HCT116 (cell line): Measurements from ENCODE around the gene BLACAT1. TPM values are rescaled to one million over a fixed set of nuclear protein-coding genes. Genes with fewer than 3 reads are reported as not detected.

Source experiments
- ATAC-seq: fragments of 200-7000 bp; cut with Tn5 transposase; 2 replicates; pipeline ENCODE4 v1.9.1; 2020; ENCODE audit warnings: mild to moderate bottlenecking, moderate library complexity
- BruUV-seq: library from RNA; stranded (reverse); fragments of 400-500 nt; replicated peaks from 2 replicates; lab custom pipeline; 2021; lab: Mats Ljungman, UMichigan
- CTCF ChIA-PET: fragments of 300-600 bp; sonication (Branson Sonifier 250); formaldehyde crosslinking; loops from one replicate; lab custom pipeline; 2021; ENCODE audit warnings: antibody characterized with exemption; lab: Charles Lee
- POLR2A ChIA-PET: fragments of 300-600, 350-600 bp; sonication (Branson Sonifier 250); formaldehyde crosslinking; loops from one replicate; lab custom pipeline; 2021; ENCODE audit warnings: antibody characterized with exemption; lab: Charles Lee
- RAD21 ChIA-PET, 2 experiments: fragments of 300-600 bp; sonication (Branson Sonifier 250); formaldehyde crosslinking; loops; one replicate each; lab custom pipeline; 2023; ENCODE audit warnings: low total read pairs in 2 of 2; ENCODE audit not compliant: uncharacterized antibody in 2 of 2, unreplicated experiment in 2 of 2, low non-redundant PET in 1 of 2; lab: Charles Lee
- DNase-seq: peaks from one replicate; pipeline ENCODE4 v3.0.0-alpha.2; 2010; ENCODE audit warnings: low read depth, low spot score
- H2AFZ ChIP-seq: fragments of 200-600 bp; shearing (Covaris generic), sonication (generic); 2 replicates; pipeline ENCODE4 v1.6.1; 2017; ENCODE audit warnings: low read depth, mixed run types, mixed read lengths, antibody characterized with exemption, low read length; ENCODE audit not compliant: poor library complexity, severe bottlenecking
- H3K27ac ChIP-seq: 2 replicates; pipeline ENCODE4 v1.5.1; 2012; ENCODE audit warnings: low read depth, low read length
- H3K27me3 ChIP-seq: fragments of 200-600 bp; sonication (generic); 2 replicates; pipeline ENCODE4 v1.6.1; 2016; ENCODE audit warnings: mixed run types, low read length, mixed read lengths; ENCODE audit not compliant: insufficient read depth
- H3K36me3 ChIP-seq, 2 experiments: fragments of 200-500 bp in 1 of 2; fragments of 200-600 bp in 1 of 2; sonication (Bioruptor generic) in 1 of 2; sonication (generic) in 1 of 2; 2 replicates each; pipeline versions ENCODE4 v1.5.1 to v1.6.1; 2014 to 2016; ENCODE audit warnings: low read length in 2 of 2, inconsistent platforms in 1 of 2, mixed read lengths in 1 of 2, mixed run types in 1 of 2; ENCODE audit not compliant: insufficient read depth in 2 of 2, control insufficient read depth in 1 of 2
- H3K4me1 ChIP-seq, 2 experiments: fragments of 200-600 bp in 1 of 2; sonication (generic) in 1 of 2; 2 replicates each; pipeline versions ENCODE4 v1.5.1 to v1.6.1; 2012 to 2017; ENCODE audit warnings: low read length in 2 of 2, inconsistent platforms in 1 of 2, mild to moderate bottlenecking in 1 of 2, mixed read lengths in 1 of 2, mixed run types in 1 of 2, moderate library complexity in 1 of 2; ENCODE audit not compliant: insufficient read depth in 2 of 2, control insufficient read depth in 1 of 2
- H3K4me2 ChIP-seq: fragments of 200-600 bp; sonication (generic); 2 replicates; pipeline ENCODE4 v1.6.1; 2017; ENCODE audit warnings: mixed run types, low read length, mixed read lengths
- H3K4me3 ChIP-seq, 2 experiments: fragments of 200-600 bp in 1 of 2; sonication (generic) in 1 of 2; replicated peaks in 1 of 2; 2 replicates each; pipeline ENCODE4 v1.5.1; 2011 to 2016; ENCODE audit warnings: low read length in 2 of 2, control low read depth in 1 of 2, low read depth in 1 of 2, mild to moderate bottlenecking in 1 of 2, mixed read lengths in 1 of 2, mixed run types in 1 of 2
- H3K79me2 ChIP-seq: fragments of 200-600 bp; sonication (generic); 2 replicates; pipeline ENCODE4 v1.6.1; 2017; ENCODE audit warnings: mild to moderate bottlenecking, mixed run types, low read length, moderate library complexity, mixed read lengths; ENCODE audit not compliant: insufficient read depth
- H3K9ac ChIP-seq: fragments of 200-600 bp; sonication (generic); 2 replicates; pipeline ENCODE4 v1.6.1; 2016; ENCODE audit warnings: low read length, mixed read lengths
- H3K9me2 ChIP-seq: fragments of 200-600 bp; sonication (generic), shearing (Covaris generic); 2 replicates; pipeline ENCODE4 v1.6.1; 2017; ENCODE audit warnings: mixed run types, mild to moderate bottlenecking, moderate library complexity; ENCODE audit not compliant: insufficient read depth
- H3K9me3 ChIP-seq, 2 experiments: fragments of 200-500 bp in 1 of 2; fragments of 200-600 bp in 1 of 2; sonication (Bioruptor generic) in 1 of 2; sonication (generic) in 1 of 2; 2 replicates each; pipeline ENCODE4 v1.6.1; 2014 to 2017; ENCODE audit warnings: low read length in 2 of 2, mixed read lengths in 2 of 2, inconsistent platforms in 1 of 2, low read depth in 1 of 2, mild to moderate bottlenecking in 1 of 2, mixed run types in 1 of 2, moderate library complexity in 1 of 2; ENCODE audit not compliant: control insufficient read depth in 1 of 2, insufficient read depth in 1 of 2
- H4K20me1 ChIP-seq: fragments of 200-600 bp; sonication (generic), shearing (Covaris generic); 2 replicates; pipeline ENCODE4 v1.6.1; 2017; ENCODE audit warnings: mixed run types, mild to moderate bottlenecking, moderate library complexity; ENCODE audit not compliant: insufficient read depth
- CTCF ChIP-seq, 3 experiments: fragments of 200-600 bp in 1 of 3; sonication (generic) in 1 of 3; IDR thresholded peaks in 2 of 3; conservative IDR thresholded peaks in 1 of 3; 2 replicates each; pipeline ENCODE4 v1.5.1; 2012 to 2017; ENCODE audit warnings: low read depth in 2 of 3, low read length in 2 of 3, antibody characterized with exemption in 1 of 3, borderline replicate concordance in 1 of 3, control low read depth in 1 of 3, mild to moderate bottlenecking in 1 of 3, mixed read lengths in 1 of 3, mixed run types in 1 of 3, moderate library complexity in 1 of 3; ENCODE audit not compliant: insufficient read depth in 1 of 3
- EGR1 ChIP-seq: IDR thresholded peaks from 2 replicates; pipeline ENCODE4 v1.6.1; 2012; ENCODE audit warnings: low read depth
- ELF1 ChIP-seq: IDR thresholded peaks from 2 replicates; pipeline ENCODE4 v1.6.1; 2012; ENCODE audit warnings: low read depth, borderline replicate concordance
- EZH2phosphoT487 ChIP-seq: fragments of 200-600 bp; IDR thresholded peaks from 2 replicates; pipeline ENCODE4 v1.6.1; 2018; ENCODE audit warnings: antibody characterized with exemption, borderline replicate concordance
- JUND ChIP-seq: IDR thresholded peaks from 2 replicates; pipeline ENCODE4 v1.6.1; 2012
- POLR2A ChIP-seq: IDR thresholded peaks from 2 replicates; pipeline ENCODE4 v1.7.0; 2011; ENCODE audit warnings: borderline replicate concordance; ENCODE audit not compliant: insufficient read depth, insufficient read length; ENCODE audit errors: extremely low read depth
- RAD21 ChIP-seq: IDR thresholded peaks from 2 replicates; pipeline ENCODE4 v1.6.1; 2012; ENCODE audit warnings: low read depth, mild to moderate bottlenecking
- REST ChIP-seq: IDR thresholded peaks from 2 replicates; pipeline ENCODE4 v1.6.1; 2012; ENCODE audit warnings: low read depth
- SRF ChIP-seq: IDR thresholded peaks from 2 replicates; pipeline ENCODE4 v1.6.1; 2012; ENCODE audit warnings: low read depth
- TCF7L2 ChIP-seq: IDR thresholded peaks from 2 replicates; pipeline ENCODE4 v1.7.0; 2011; ENCODE audit warnings: borderline replicate concordance, inconsistent platforms; ENCODE audit not compliant: insufficient read depth, insufficient read length; ENCODE audit errors: extremely low read depth
- YY1 ChIP-seq: IDR thresholded peaks from 2 replicates; pipeline ENCODE4 v1.6.1; 2011; ENCODE audit warnings: low read length, low read depth, moderate library complexity, mild to moderate bottlenecking; ENCODE audit not compliant: insufficient replicate concordance; ENCODE audit errors: extremely low read depth
- ZBTB33 ChIP-seq: IDR thresholded peaks from 2 replicates; pipeline ENCODE4 v1.6.1; 2011; ENCODE audit warnings: mild to moderate bottlenecking, low read length, moderate library complexity; ENCODE audit not compliant: insufficient replicate concordance; ENCODE audit errors: extremely low read depth
- ZFX ChIP-seq: fragments of 450-650 bp; IDR thresholded peaks from 2 replicates; pipeline ENCODE4 v1.6.1; 2017
- intact Hi-C: fragments of 100-400 bp; cut with micrococcal nuclease; formaldehyde crosslinking; loops from 2 replicates; pipeline ENCODE4 v1.10.0; 2022
- total RNA-seq: library from RNA; stranded (reverse); gene quantifications from one replicate; pipeline ENCODE4 v1.2.1, GENCODE V29; 2021; ENCODE audit not compliant: unreplicated experiment

Gene BLACAT1
- total RNA-seq, 1 experiment from 2014 or later = 3.9 TPM

GRCh38 chr1:205484985-205485967 lies 29.4 kb upstream of the BLACAT1 start:
- ChIA-PET POLR2A (interaction anchor here (0.7 to 1.4 kb wide), 4 partner anchors 17 to 131 kb away, joined by 3 to 8 read pairs (median 4); no protein-coding TSS in a partner anchor), RAD21 (interaction anchor here (1.1 to 2.6 kb wide), 18 partner anchors 10 to 149 kb away, joined by 3 to 26 read pairs (median 10); no protein-coding TSS in a partner anchor), CTCF (interaction anchor here (0.5 to 12.3 kb wide), 38 partner anchors 8 to 257 kb away, joined by 3 to 200 read pairs (median 6); partner anchors contain the start of gene BLACAT1)
- H3K27me3 ChIP-seq = peaks cover 18% of the 10 kb centered on the region
- H4K20me1 ChIP-seq = no peaks in the 10 kb centered on the region
- H2AFZ ChIP-seq = no peak overlapping the region
- H3K4me2 ChIP-seq = peak overlapping the region; percentile 48
- peaks cover 0 to 8% of the 10 kb centered on the region in 2 experiments; a peak in 3 of 4 replicates for H3K4me1 ChIP-seq
- no peak overlapping the region for H3K9ac ChIP-seq
- DNase-seq = peak; percentile 56
- no TSS peak for BruUV-seq
- intact Hi-C loops = loop anchor here (1.0 to 5.0 kb wide), 5 partner anchors 43 to 148 kb away; no protein-coding TSS in a partner anchor
- no peak overlapping the region for H3K4me3 ChIP-seq
- no peaks in the 10 kb centered on the region for H3K9me2 ChIP-seq
- H3K27ac ChIP-seq = no peak overlapping the region
- peak; percentile 83 for ATAC-seq
- no peaks in the 10 kb centered on the region for H3K79me2 ChIP-seq
- H3K9me3 ChIP-seq = no peaks in the 10 kb centered on the region
- H3K36me3 ChIP-seq = no peaks in the 10 kb centered on the region
- peak; percentile 93 to 98 (median 95) for TF ChIP-seq CTCF (IDR thresholded peaks at IDR 0.05 in 2 of 3, conservative IDR thresholded peaks at IDR 0.05 in 1 of 3; ENCODE audit: borderline replicate concordance in 1 of 3, insufficient read depth in 1 of 3, low read depth in 2 of 3, low read length in 2 of 3)
- no peak for TF ChIP-seq REST
- peak; percentile 100 for TF ChIP-seq RAD21
- no peak for TF ChIP-seq ZBTB33
- no peak for TF ChIP-seq ZFX
- no peak for TF ChIP-seq YY1
- no peak for TF ChIP-seq EGR1
- TF ChIP-seq JUND = no peak
- TF ChIP-seq SRF = no peak
- no peak for TF ChIP-seq ELF1
- TF ChIP-seq POLR2A = no peak
- TF ChIP-seq EZH2phosphoT487 = no peak
- TF ChIP-seq TCF7L2 = peak; percentile 52
